ENCODE measurements around the gene NPY5R. TPM values are rescaled to one million over a fixed set of nuclear protein-coding genes. Genes with fewer than 3 reads are reported as not detected.

NPY5R gene
- not detected in 2 replicates for total RNA-seq (2012; rRNA removed)

GRCh38 chr4:163343604-163344146 lies at the start of gene NPY5R:
Gene NPY5R (plus strand): TSS chr4:163343892. CDS start chr4:163350274, 6,382 bp downstream.
- no peaks in the 10 kb centered on the region for H3K36me3 ChIP-seq (ENCODE audit: insufficient read depth, low read length)
- peaks cover 9% of the 10 kb centered on the region for H3K4me1 ChIP-seq (ENCODE audit: control insufficient read depth, insufficient read depth, low read length)
- peak within 1 kb of the TSS; percentile 68 for H3K4me2 ChIP-seq (ENCODE audit: low read length)
- H3K4me3 ChIP-seq (ENCODE audit: low read length): peak within 1 kb of the TSS; percentile 49
- no peak within 1 kb of the TSS for H3K9ac ChIP-seq (ENCODE audit: low read depth, low read length)
- peaks cover 54% of the 10 kb centered on the region for H3K27me3 ChIP-seq (ENCODE audit: control insufficient read depth, insufficient read depth, low read length)
- no peaks in the 10 kb centered on the region for H3K9me3 ChIP-seq (replicated peaks; ENCODE audit: low read length)

DNA sequence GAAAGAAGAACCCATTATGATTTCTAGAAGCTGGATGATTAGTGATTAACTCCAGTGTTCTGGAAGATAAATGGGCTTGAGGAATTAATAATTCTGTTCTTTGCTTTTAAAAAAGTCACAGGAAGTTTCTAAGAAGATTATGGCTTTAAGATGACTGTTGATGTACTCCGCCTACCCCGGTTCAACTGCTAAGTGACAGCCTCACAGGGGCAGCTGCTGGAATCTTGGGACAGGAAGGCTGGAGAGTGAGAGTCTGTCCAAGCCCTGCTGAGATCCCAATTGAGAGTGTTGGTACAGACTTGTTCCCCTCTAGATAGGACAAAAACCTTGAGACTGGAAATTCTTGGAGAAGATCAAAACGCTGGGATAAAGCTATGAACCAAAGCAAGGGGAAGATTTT lies 48.6 kb upstream of the NPY5R start:
- H3K9me3 ChIP-seq (replicated peaks; ENCODE audit: low read length): no peaks in the 10 kb centered on the region
- no peak overlapping the region for H3K4me3 ChIP-seq (ENCODE audit: low read length)
- no peak overlapping the region for H3K4me2 ChIP-seq (ENCODE audit: low read length)
- H3K9ac ChIP-seq (ENCODE audit: low read depth, low read length): no peak overlapping the region
- H3K27me3 ChIP-seq (ENCODE audit: control insufficient read depth, insufficient read depth, low read length): no peaks in the 10 kb centered on the region
- H3K4me1 ChIP-seq (ENCODE audit: control insufficient read depth, insufficient read depth, low read length): no peaks in the 10 kb centered on the region
- no peaks in the 10 kb centered on the region for H3K36me3 ChIP-seq (ENCODE audit: insufficient read depth, low read length)

DNA sequence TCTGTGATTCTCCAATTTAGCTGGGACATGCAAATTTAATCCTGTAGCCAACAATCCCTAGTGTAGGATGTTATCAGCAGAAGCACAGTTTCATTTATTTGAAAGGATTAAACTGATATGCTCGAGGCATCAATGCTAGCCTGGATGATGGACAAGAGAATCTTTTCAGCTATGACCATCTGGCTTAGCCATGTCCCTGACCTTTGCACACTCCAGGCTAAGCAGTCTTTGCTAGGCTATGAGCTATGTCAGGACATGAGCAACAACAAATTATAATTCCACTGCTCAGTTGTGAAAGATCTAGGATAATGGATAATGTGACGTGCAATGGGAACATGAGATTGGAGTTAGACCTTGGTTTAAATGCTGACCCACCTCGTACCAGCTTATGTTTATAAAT lies 43.2 kb upstream of the NPY5R start:
- H3K9ac ChIP-seq (ENCODE audit: low read depth, low read length): no peak overlapping the region

GRCh38 chr4:163303069-163303468 lies 40.6 kb upstream of the NPY5R start:
- Histone ChIP-seq H3K4me1 (ENCODE audit: control insufficient read depth, insufficient read depth, low read length) (no peaks in the 10 kb centered on the region), H3K4me2 (ENCODE audit: low read length) (no peak overlapping the region), H3K36me3 (ENCODE audit: insufficient read depth, low read length) (no peaks in the 10 kb centered on the region), H3K4me3 (ENCODE audit: low read length) (no peak overlapping the region), H3K27me3 (ENCODE audit: control insufficient read depth, insufficient read depth, low read length) (no peaks in the 10 kb centered on the region), H3K9ac (ENCODE audit: low read depth, low read length) (no peak overlapping the region), H3K9me3 (replicated peaks; ENCODE audit: low read length) (no peaks in the 10 kb centered on the region)

More for the DNA sequence above, 43.2 kb upstream of the NPY5R start:
- Histone ChIP-seq H3K4me3 (ENCODE audit: low read length) (no peak overlapping the region), H3K4me2 (ENCODE audit: low read length) (no peak overlapping the region), H3K4me1 (ENCODE audit: control insufficient read depth, insufficient read depth, low read length) (no peaks in the 10 kb centered on the region), H3K36me3 (ENCODE audit: insufficient read depth, low read length) (no peaks in the 10 kb centered on the region), H3K27me3 (ENCODE audit: control insufficient read depth, insufficient read depth, low read length) (no peaks in the 10 kb centered on the region), H3K9me3 (replicated peaks; ENCODE audit: low read length) (no peaks in the 10 kb centered on the region)

- Histone ChIP-seq H3K36me3 (ENCODE audit: insufficient read depth, low read length) (no peaks in the 10 kb centered on the region), H3K9ac (ENCODE audit: low read depth, low read length) (no peak overlapping the region), H3K9me3 (replicated peaks; ENCODE audit: low read length) (no peaks in the 10 kb centered on the region), H3K4me1 (ENCODE audit: control insufficient read depth, insufficient read depth, low read length) (no peaks in the 10 kb centered on the region), H3K27me3 (ENCODE audit: control insufficient read depth, insufficient read depth, low read length) (no peaks in the 10 kb centered on the region), H3K4me2 (ENCODE audit: low read length) (no peak overlapping the region), H3K4me3 (ENCODE audit: low read length) (no peak overlapping the region)
Measured at GRCh38 chr4:163309466-163309865, 34.2 kb upstream of the NPY5R start.

DNA sequence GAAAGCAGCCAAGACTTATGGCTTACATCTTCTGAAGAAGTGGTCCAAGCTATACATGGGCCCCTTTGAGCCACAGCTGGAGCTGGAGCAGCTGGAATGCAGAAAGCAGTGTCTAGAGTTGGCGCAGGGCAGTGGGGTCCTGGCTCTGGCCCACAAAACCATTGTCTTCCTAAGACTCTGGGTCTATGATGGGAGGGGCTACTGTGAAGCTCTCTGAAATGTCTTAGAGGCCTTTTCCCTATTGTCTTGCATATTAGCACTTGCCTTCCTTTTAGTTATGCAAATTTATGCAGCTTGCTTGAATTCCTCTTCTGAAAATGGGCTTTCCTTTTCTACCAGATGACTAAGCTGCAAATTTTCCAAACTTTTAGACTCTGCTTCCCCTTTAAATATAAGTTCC lies 26.6 kb upstream of the NPY5R start:
- Histone ChIP-seq H3K4me1 (ENCODE audit: control insufficient read depth, insufficient read depth, low read length) (no peaks in the 10 kb centered on the region), H3K36me3 (ENCODE audit: insufficient read depth, low read length) (no peaks in the 10 kb centered on the region), H3K27me3 (ENCODE audit: control insufficient read depth, insufficient read depth, low read length) (no peaks in the 10 kb centered on the region), H3K4me2 (ENCODE audit: low read length) (no peak overlapping the region), H3K9me3 (replicated peaks; ENCODE audit: low read length) (no peaks in the 10 kb centered on the region), H3K9ac (ENCODE audit: low read depth, low read length) (no peak overlapping the region), H3K4me3 (ENCODE audit: low read length) (no peak overlapping the region)

- Histone ChIP-seq H3K4me2 (ENCODE audit: low read length) (peak overlapping the region; percentile 98), H3K27me3 (ENCODE audit: control insufficient read depth, insufficient read depth, low read length) (peaks cover 32% of the 10 kb centered on the region), H3K9ac (ENCODE audit: low read depth, low read length) (no peak overlapping the region), H3K4me3 (ENCODE audit: low read length) (no peak overlapping the region), H3K4me1 (ENCODE audit: control insufficient read depth, insufficient read depth, low read length) (peaks cover 5% of the 10 kb centered on the region), H3K9me3 (replicated peaks; ENCODE audit: low read length) (no peaks in the 10 kb centered on the region), H3K36me3 (ENCODE audit: insufficient read depth, low read length) (no peaks in the 10 kb centered on the region)
Measured at GRCh38 chr4:163330916-163331628, 12.6 kb upstream of the NPY5R start.

- Histone ChIP-seq H3K4me3 (ENCODE audit: low read length) (peak overlapping the region; percentile 80), H3K9me3 (replicated peaks; ENCODE audit: low read length) (no peaks in the 10 kb centered on the region), H3K27me3 (ENCODE audit: control insufficient read depth, insufficient read depth, low read length) (peaks cover 32% of the 10 kb centered on the region), H3K4me2 (ENCODE audit: low read length) (peak overlapping the region; percentile 98), H3K9ac (ENCODE audit: low read depth, low read length) (no peak overlapping the region), H3K4me1 (ENCODE audit: control insufficient read depth, insufficient read depth, low read length) (peaks cover 5% of the 10 kb centered on the region), H3K36me3 (ENCODE audit: insufficient read depth, low read length) (no peaks in the 10 kb centered on the region)
Measured at GRCh38 chr4:163331629-163332376, 11.9 kb upstream of the NPY5R start.

GRCh38 chr4:163332526-163333406 lies 10.9 kb upstream of the NPY5R start, which contains the start of gene NPY1R:
Gene NPY1R (minus strand): TSS chr4:163332596. CDS start chr4:163326554, 6,042 bp downstream.
- no peaks in the 10 kb centered on the region for H3K36me3 ChIP-seq (ENCODE audit: insufficient read depth, low read length)
- H3K4me3 ChIP-seq (ENCODE audit: low read length): peak within 1 kb of the TSS; percentile 80
- peaks cover 5% of the 10 kb centered on the region for H3K4me1 ChIP-seq (ENCODE audit: control insufficient read depth, insufficient read depth, low read length)
- no peaks in the 10 kb centered on the region for H3K9me3 ChIP-seq (replicated peaks; ENCODE audit: low read length)
- H3K27me3 ChIP-seq (ENCODE audit: control insufficient read depth, insufficient read depth, low read length): peaks cover 34% of the 10 kb centered on the region
- H3K4me2 ChIP-seq (ENCODE audit: low read length): peak within 1 kb of the TSS; percentile 98
- H3K9ac ChIP-seq (ENCODE audit: low read depth, low read length): peak within 1 kb of the TSS; percentile 59

DNA sequence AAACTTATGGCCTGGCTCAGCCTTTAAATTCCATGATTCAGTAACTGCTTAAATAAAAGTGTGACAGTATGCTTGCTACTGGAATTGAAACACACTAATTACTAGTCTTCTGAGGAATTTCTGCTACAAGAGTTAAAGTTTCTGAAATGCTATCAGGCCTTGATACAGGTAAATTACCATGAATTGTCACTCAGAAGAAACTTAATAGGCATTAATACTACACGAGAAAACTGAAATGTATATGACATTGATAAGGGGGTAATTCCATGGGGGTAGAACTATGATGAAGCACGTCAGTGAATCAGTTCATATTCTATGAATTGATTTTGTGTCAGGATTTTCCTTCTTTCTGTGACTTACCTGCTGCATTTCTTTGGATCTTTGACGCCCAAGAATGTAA lies 8.3 kb upstream of the NPY5R start:
- H3K4me3 ChIP-seq (ENCODE audit: low read length): no peak overlapping the region
- no peaks in the 10 kb centered on the region for H3K36me3 ChIP-seq (ENCODE audit: insufficient read depth, low read length)
- no peak overlapping the region for H3K4me2 ChIP-seq (ENCODE audit: low read length)
- peaks cover 5% of the 10 kb centered on the region for H3K4me1 ChIP-seq (ENCODE audit: control insufficient read depth, insufficient read depth, low read length)
- H3K27me3 ChIP-seq (ENCODE audit: control insufficient read depth, insufficient read depth, low read length): peaks cover 31% of the 10 kb centered on the region
- no peaks in the 10 kb centered on the region for H3K9me3 ChIP-seq (replicated peaks; ENCODE audit: low read length)
- H3K9ac ChIP-seq (ENCODE audit: low read depth, low read length): no peak overlapping the region
